HG02642 (cell line): ENCODE results near the gene IGSF9.

Source experiments
- ATAC-seq: cut with Tn5 transposase; IDR thresholded peaks from one replicate; pipeline ENCODE4 v1.9.1; 2021; ENCODE audit warnings: mild to moderate bottlenecking; ENCODE audit not compliant: unreplicated experiment, poor library complexity

Gene IGSF9

DNA sequence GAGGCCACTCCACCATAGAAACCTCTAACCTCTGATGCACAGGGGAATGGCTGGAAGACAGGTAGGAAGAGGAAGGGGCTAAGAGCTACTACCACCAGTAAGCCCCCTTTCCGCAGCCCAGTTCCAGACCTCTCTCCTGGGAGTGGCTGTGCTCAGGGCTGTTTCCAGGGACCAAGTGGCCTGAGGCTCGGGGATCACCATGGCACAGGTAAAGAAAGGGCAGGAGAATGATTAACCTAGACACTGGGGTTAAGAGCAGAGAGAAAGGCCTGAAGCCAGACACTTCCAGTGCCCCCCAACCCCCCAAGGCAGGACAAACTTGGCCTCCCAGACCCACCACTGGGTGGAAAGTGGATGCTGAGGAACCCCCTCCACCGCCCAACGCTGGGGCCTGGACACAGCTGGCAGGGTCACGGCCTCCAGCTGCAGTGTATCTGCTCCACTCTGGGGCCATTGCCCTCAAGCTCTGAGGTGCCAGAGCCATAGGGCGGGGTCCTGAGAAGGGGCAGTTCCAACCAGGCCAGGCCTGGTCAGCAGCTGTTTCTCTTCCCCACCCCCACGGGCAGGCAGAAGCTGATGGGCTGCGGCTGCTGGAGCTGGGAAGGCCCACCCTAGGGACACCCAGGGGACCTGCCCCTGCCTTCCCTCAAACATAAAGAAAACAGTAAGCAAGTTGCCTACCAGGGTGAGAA lies 22.8 kb downstream of the IGSF9 start:
- no peak for ATAC-seq

- peak; percentile 10 for ATAC-seq
Observed at GRCh38 chr1:159921700-159922504, 23.5 kb downstream of the IGSF9 start.

GRCh38 chr1:159921251-159921650 lies 24.2 kb downstream of the IGSF9 start:
- peak; percentile 25 for ATAC-seq

- ATAC-seq: no peak
Observed at GRCh38 chr1:159920651-159921050, 24.8 kb downstream of the IGSF9 start.

GRCh38 chr1:159920202-159920601 lies 25.2 kb downstream of the IGSF9 start:
- no peak for ATAC-seq

GRCh38 chr1:159919236-159919865 lies 26.1 kb downstream of the IGSF9 start:
- no peak for ATAC-seq

DNA sequence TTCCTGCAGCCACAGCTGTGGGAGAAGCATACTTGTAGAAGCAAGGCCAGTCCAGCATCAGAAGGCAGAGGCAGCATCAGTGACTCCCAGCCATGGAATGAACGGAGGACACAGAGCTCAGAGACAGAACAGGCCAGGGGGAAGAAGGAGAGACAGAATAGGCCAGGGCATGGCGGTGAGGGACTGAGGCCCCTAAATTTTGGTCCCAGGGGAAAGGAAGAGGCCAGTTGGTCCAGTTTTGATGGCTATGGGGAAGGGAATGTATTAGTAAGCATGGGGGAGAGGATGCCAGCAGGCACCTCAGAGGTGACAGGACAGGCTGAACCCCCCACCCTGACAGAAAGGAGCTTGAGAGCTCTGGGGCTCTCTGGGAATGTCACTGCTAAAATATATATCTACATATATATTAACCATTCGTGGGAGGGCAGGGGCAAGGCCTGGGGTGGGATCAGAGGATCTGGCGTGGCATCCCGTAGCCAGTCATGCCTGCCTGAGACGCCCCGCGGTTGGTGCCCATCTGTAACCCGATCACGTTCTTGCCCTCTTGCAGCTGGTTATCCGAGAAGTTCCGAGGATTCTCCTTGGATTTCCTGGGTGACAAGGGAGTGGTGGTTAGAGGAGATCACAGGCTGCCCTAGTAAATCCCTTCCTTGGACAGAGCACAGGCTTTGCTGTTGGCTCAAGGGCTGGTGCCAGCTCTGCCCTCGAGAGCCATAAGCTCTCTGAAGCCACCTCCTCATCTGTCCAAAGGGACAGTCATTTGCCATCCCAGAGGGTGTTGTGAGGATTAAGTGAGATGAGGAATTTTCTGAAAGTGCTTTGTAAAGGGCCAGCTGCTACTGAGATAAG lies 26.8 kb downstream of the IGSF9 start:
- no peak for ATAC-seq

DNA sequence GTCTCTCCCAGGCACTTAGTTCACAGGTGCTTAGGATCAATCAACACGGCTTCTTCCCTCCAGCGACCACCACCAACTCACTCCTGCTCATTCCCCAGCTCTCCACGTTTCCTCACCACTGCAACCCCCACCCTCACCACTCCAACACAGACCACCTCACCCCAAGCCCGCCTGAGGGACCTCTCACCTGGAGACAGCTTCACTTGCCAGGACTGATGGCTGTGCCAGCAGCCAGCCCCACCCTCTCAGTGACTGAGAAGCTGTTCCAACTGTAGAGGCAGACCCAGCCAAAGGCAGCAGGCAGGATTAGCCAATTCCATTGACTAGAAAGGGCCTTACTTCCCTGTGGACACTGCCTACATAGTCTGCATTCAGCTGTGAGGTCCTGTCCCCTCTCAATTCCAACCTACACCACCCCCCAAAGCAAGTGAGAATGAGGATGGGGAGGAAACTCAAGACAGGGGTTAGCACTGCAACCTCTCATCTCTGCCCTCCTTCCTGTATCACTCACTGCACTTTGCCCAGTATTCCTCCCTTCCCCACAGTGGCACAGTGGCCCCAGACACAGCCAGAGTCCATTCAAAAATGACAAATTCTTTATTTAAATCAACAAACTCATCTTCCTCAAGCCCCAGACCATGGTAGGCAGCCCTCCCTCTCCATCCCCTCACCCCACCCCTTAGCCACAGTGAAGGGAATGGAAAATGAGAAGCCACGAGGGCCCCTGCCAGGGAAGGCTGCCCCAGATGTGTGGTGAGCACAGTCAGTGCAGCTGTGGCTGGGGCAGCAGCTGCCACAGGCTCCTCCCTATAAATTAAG lies 27.7 kb downstream of the IGSF9 start:
- no peak for ATAC-seq

DNA sequence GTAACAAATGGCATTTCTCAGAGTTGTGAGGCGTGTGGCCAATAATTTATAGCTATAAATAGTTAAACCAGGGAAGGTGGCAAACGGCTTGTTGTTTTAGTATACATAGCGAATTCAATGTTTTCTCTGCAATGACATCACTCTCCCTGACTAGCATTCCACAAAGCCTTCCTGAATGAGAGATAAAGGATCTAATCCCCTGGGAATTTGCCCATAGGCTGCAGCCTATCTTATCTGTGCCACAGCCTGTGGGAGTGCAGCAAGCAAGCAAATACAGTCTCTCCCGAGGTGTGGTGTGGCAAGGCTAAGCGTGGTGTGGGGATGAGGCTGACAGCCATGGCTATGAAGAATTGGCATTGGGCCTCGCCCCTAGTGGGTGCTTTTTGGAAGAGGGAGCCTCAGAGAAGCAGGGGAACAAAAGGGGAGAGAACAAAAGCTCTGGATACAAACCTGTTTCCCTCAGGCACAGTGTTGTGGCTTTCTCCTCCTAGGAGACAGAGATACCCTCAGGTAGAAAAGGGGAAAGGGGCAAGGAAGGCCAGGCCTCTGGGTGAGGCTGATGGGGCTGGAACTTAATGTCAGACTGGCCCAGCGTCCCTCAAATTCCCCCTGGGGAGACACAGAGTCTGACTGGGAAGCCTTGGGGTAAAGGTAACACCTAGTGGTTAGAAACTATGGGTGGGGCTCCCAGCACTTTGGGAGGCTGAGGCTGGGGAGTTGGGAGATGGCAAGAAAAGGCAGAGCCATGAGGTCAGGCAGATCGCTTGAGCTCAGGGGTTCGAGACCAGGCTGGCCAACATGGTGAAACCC lies 29.0 kb downstream of the IGSF9 start:
- ATAC-seq: no peak

DNA sequence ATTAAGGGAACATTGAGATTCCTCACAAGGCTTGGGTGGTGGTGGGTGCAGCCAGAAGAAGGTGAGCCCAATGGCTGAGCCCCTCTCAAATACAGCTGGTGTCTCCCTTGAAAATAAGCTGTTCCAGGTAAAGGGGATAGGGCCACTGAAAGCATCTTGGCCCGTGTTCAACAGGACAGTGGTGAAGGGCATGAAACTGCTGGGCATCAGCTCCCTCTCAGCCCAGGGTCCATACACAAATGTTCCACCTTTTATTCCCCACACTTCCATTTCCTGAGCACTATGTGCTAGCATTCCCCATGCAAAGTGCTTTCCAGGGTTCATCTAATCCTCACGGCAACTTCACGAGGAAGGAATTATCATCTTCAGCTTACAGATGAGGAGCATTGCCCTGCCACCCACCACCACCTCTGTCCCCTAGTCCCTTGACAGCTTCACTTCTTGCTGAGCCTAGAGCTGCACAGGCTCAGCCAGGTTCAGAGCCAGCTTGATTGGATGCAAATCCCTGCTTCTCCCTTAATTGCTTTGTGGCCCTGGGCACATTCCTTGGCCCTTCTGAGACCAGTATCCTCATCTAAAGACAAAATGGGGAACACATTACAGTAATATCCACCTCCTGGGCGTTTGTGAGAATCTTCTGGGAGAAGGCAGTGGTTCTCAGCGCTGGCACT lies 29.7 kb downstream of the IGSF9 start:
- ATAC-seq: no peak

- no peak for ATAC-seq
Observed at GRCh38 chr1:159914252-159915018, 31.0 kb downstream of the IGSF9 start.

DNA sequence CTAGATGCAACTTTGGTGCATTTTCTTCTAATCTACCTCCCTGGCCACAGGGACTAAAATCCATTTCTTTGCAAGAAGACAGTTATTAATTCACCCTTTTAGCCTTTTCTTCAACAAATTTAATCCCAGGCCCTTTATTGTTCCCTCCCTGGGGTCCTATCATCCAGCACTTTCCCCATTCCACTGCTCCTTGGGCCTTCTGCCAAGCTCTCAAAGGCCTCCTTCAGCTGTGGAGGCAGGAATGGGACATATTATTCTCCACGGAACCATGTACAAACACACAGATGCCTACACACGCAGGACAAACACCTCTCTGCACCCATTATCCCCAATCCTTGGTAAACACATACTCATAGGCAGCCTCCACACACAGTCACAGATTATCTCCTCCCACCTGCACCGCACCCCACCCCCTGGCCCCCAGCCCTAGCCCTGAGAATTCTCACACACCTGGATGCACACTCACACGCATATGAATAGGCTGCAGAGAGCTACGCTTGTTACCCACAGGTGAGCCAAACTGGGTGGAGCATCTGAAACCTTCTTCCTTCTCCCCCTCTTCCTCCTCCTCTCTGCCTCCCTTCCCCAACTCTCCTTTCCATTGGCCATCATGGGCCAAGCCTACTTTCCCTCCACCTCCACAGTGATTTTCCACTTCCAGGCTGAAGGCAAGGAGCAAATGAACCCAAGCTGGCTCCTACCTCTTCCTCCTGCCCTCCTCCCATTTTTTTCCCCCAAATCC lies 31.8 kb downstream of the IGSF9 start:
- no peak for ATAC-seq

DNA sequence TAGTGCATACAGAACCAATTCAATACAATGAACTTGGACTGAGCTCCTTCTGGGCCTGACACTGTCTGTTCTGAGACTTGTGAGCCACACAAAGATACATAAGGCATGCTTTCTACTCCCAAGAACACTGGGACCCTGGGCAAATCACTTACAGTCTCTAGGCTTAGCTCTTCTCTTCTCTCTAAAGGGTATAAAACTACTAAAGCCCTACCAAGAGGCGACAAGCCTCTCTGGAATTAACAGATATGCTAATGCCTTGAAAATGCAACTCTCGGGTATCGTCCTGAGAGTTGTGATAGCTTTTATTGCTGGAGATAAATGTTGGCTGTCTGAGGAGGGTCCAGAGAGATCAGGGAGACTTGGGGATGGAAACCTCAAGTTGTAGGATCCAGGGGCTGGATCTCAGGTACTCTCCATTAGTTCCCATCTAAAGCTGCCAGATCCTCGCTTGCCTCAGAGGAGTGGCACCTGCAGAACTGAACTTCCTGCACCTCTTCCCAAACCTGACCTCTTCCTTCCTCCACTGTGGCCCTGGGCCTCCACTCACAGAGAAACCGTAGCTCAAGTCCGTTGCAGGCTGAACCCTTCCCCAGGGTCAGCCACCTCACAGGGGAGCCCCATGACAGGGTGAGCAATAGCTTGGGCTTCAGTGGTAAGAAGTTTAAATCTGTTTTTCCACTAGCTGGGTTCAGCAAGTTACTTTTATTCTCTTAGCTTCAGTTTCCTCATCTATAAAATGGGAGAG lies 33.9 kb downstream of the IGSF9 start:
- no peak for ATAC-seq

- no peak for ATAC-seq
Observed at GRCh38 chr1:159908031-159908940, 37.1 kb downstream of the IGSF9 start.

DNA sequence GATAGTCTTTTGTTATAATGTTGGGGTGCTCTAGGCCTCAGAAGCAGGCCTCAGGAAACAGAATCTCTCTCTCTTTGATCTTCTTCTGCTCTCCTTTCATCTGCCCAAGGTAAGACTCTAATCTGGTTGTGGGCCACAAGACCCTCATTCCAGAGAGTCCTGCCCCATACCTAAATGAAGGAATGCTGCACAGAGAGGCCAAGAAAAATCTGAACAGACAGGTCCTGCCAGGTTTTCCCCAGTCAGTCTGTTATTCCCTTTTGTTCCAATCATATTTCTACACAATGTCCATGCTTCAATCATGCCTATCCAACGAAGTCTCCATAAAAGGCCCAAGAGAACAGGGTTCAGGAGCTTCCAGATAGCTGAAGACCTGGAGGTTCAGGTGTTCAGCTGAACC lies 38.5 kb downstream of the IGSF9 start:
- no peak for ATAC-seq
